ENCODE results near the gene CCDC13.

Gene CCDC13

DNA sequence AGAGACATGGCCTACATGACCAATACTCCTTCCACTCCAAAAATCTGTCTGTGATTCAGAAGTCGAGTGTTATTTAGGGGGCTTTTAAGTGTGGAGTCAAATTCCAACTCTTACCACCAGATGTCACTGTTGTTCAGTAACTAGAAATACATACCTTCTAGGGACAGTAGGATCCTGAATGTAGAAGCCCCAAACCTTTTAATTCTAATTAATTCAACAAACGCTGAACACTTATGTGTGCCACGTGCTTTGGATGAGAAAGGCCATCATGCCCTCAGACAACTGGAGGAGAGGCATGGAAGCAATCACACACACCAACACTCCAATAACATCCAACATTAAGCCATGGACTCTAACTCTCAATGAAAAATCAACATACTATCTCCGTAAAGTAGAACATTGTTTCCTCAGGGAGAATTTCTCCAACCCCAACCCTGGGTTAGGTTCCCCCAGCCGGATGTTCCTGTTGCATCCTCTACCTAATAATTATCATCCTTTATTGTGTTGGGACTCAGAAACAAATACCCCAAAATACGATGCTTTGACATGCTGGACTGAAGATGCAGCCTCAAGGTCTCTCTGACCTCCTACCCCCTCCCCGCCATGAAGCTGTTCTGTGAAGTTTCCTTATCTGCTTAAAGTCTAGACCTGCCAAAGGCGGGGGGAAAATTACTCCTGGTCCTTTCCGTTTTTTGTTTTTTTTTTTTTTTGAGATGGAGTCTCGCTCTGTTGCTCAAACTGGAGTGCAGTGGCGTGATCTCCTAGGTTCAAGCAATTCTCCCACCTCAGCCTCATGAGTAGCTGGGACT, 8.0 kb upstream of the CCDC13 start:
- TF ChIP-seq, protein P1, sequence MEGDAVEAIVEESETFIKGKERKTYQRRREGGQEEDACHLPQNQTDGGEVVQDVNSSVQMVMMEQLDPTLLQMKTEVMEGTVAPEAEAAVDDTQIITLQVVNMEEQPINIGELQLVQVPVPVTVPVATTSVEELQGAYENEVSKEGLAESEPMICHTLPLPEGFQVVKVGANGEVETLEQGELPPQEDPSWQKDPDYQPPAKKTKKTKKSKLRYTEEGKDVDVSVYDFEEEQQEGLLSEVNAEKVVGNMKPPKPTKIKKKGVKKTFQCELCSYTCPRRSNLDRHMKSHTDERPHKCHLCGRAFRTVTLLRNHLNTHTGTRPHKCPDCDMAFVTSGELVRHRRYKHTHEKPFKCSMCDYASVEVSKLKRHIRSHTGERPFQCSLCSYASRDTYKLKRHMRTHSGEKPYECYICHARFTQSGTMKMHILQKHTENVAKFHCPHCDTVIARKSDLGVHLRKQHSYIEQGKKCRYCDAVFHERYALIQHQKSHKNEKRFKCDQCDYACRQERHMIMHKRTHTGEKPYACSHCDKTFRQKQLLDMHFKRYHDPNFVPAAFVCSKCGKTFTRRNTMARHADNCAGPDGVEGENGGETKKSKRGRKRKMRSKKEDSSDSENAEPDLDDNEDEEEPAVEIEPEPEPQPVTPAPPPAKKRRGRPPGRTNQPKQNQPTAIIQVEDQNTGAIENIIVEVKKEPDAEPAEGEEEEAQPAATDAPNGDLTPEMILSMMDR (IDR thresholded peaks at IDR 0.05; ENCODE audit: control extremely low read depth, extremely low read depth, low read depth, missing control alignments): peak; percentile 58
- ChIA-PET POLR2A (no interaction called here), CTCF (interaction anchor here (0.7 to 6.1 kb wide), 10 partner anchors 11 to 101 kb away, joined by 3 to 47 read pairs (median 10); partner anchors contain the start of gene HIGD1A)
- DNase-seq (ENCODE audit: extremely low spot score): peak; percentile 60

DNA sequence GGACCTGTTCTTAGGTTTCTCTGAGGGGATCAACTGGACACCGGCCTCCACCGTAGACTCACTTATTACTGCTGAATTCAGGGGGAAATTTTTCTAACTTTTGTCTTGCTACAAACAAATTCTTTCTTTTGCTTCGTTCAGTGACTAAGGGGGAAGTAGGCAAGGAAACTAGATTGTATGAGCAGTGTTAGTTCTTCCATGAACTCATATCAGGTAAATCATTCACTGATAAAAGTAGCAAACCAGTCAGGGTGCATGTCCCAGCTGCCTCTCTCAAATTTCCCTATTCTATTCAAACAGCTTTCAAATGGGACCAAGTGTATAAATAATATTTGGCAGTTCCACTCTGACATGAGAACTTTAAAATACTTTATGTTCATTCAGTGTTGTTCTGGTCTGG, 7.3 kb upstream of the CCDC13 start:
- POLR2A ChIA-PET: no interaction called here
- CTCF ChIA-PET: interaction anchor here (0.7 to 6.1 kb wide), 19 partner anchors 10 to 233 kb away, joined by 3 to 47 read pairs (median 7); partner anchors contain the start of gene HIGD1A
- TF ChIP-seq, protein P1 (IDR thresholded peaks at IDR 0.05; ENCODE audit: control extremely low read depth, extremely low read depth, low read depth, missing control alignments): no peak
- DNase-seq (ENCODE audit: extremely low spot score): no peak

DNA sequence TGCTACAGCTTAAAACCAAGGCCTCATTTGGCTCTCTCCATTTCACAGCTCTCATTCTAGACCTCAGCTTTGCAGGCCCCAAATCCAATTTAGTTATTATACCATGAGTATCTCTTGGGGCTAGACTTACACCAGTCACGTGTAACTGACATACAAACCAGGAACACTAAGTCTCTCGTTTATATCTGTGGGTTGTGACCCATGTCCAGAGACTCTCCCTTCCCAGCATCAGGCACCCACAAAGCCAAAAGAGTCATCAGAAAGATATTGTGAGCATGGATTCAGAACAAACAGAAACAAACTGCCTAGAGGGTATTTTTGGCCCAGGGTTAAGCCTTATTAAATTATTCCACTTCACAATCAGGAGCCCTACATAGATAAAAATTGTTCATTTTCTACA, 5.6 kb upstream of the CCDC13 start:
- DNase-seq (ENCODE audit: extremely low spot score): no peak
- TF ChIP-seq, protein P1 (IDR thresholded peaks at IDR 0.05; ENCODE audit: control extremely low read depth, extremely low read depth, low read depth, missing control alignments): no peak
- ChIA-PET POLR2A (no interaction called here), CTCF (interaction anchor here (1.0 to 6.1 kb wide), 8 partner anchors 16 to 103 kb away, joined by 3 to 47 read pairs (median 12); partner anchors contain the start of gene ACKR2)

DNA sequence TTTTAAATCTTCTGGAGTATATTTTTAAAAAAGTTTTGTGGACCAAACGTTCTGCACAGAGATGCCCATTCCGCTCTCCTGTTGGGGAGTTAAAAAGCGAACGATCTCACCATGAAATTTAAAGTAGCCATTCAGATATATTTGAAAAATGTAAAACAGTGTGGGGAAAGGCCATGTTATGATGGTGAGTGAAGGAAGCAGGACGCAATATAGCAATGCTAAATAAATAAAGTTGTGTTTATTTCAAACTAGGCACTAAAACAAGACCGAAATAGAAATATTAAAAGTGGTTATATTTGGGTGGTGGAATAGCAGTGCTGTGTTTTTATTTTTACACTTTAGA, 327 bp upstream of the CCDC13 start:
- POLR2A ChIA-PET: no interaction called here
- CTCF ChIA-PET: no interaction called here
- DNase-seq (ENCODE audit: extremely low spot score): no peak
- TF ChIP-seq, protein P1 (IDR thresholded peaks at IDR 0.05; ENCODE audit: control extremely low read depth, extremely low read depth, low read depth, missing control alignments): no peak

DNA sequence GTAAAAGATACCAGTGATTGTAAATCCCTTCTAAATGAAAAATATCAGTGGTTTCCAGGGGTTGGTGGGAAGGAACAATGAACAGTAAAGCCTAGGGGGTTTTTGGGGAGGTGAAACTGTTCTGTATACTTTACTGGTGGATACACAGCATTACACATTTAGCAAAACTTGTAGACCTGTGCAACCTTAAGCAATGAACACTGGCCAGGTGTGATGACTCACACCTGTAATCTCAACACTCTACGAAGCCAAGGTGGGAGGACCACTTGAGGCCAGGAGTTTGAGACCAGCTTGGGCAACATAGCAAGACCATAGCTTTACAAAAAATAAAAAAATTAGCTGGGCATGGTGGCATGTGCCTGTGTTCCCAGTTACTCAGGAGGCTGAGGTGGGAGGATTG, 1.8 kb downstream of the CCDC13 start:
- CTCF ChIA-PET: interaction anchor here (2.3 kb wide), 1 partner anchor 9 kb away, joined by 9 read pairs; no protein-coding TSS in a partner anchor
- no peak for DNase-seq (ENCODE audit: extremely low spot score)
- TF ChIP-seq, protein P1 (IDR thresholded peaks at IDR 0.05; ENCODE audit: control extremely low read depth, extremely low read depth, low read depth, missing control alignments): no peak
- POLR2A ChIA-PET: no interaction called here

DNA sequence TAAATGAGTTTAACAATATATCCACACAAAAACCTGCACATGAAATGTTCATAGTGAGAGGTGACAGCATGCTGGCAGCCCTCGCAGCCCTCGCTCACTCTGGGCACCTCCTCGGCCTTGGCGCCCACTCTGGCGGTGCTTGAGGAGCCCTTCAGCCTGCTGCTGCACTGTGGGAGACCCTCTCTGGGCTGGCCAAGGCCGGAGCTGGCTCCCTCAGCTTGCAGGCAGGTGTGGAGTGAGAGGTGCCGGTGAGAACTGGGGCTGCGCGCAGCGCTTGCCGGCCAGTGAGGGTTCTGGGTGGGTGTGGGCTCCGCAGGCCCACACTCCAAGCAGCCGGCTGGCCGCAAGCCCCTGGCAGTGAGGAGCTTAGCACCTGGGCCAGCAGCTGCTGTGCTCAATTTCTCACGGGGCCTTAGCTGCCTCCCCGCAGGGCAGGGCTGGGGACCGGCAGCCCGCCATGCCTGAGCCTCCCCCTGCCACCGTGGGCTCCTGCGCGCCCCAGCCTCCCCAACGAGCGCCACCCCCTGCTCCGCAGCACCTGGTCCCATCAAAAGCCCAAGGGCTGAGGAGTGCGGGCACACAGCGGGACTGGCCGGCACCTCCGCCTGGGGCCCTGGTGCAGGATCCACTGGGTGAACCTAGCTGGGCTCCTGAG, 3.4 kb downstream of the CCDC13 start:
- no peak for DNase-seq (ENCODE audit: extremely low spot score)
- TF ChIP-seq, protein P1 (IDR thresholded peaks at IDR 0.05; ENCODE audit: control extremely low read depth, extremely low read depth, low read depth, missing control alignments): no peak
- POLR2A ChIA-PET: interaction anchor here (0.5 kb wide), 1 partner anchor 219 kb away, joined by 6 read pairs; no protein-coding TSS in a partner anchor
- CTCF ChIA-PET: interaction anchor here (1.5 to 2.3 kb wide), 4 partner anchors 10 to 70 kb away, joined by 3 to 9 read pairs (median 4); no protein-coding TSS in a partner anchor
